GM12878 (cell line): Measurements from ENCODE around the gene CNTN4. TPM values are rescaled to one million over a fixed set of nuclear protein-coding genes. Genes with fewer than 3 reads are reported as not detected.

ENCODE experiments used
- ATAC-seq: fragments of 200-7000 bp; cut with Tn5 transposase; 3 replicates; pipeline ENCODE4 v1.9.1; 2020; ENCODE audit warnings: mild to moderate bottlenecking, moderate library complexity
- BruUV-seq: library from RNA; stranded (reverse); fragments of 400-500 nt; replicated peaks from 2 replicates; lab custom pipeline; 2021; lab: Mats Ljungman, UMichigan
- CTCF ChIA-PET: fragments of 300-600 bp; sonication (Branson Sonifier 250); formaldehyde crosslinking; extraction: SDS; loops from one replicate; lab custom pipeline; 2021; ENCODE audit warnings: inconsistent platforms; lab: Yijun Ruan, JAX
- POLR2A ChIA-PET: fragments of 350-600 bp; formaldehyde crosslinking; extraction: SDS; loops from one replicate; lab custom pipeline; 2021; ENCODE audit warnings: inconsistent platforms; lab: Charles Lee
- RAD21 ChIA-PET: fragments of 300-600 bp; sonication (Branson Sonifier 250); formaldehyde crosslinking; loops from one replicate; lab custom pipeline; 2023; ENCODE audit warnings: antibody characterized with exemption; ENCODE audit not compliant: unreplicated experiment; lab: Charles Lee
- SMC1A ChIA-PET: fragments of 300-600 bp; sonication (Branson Sonifier 250); formaldehyde crosslinking; loops from one replicate; lab custom pipeline; 2023; ENCODE audit not compliant: unreplicated experiment, uncharacterized antibody; lab: Charles Lee
- DNase-seq: peaks from one replicate; pipeline ENCODE4 v3.0.0-alpha.2; 2011; ENCODE audit warnings: low read depth, low spot score
- FAIRE-seq: peaks from 3 replicates; lab custom pipeline; 2011; peaks lifted over from hg19 to GRCh38; lab: Jason Lieb, UNC
- H2AFZ ChIP-seq: 2 replicates; pipeline ENCODE4 v1.6.0; 2011; ENCODE audit warnings: low read depth, low read length, control low read depth; ENCODE audit not compliant: control insufficient read depth
- H3K27ac ChIP-seq: 2 replicates; pipeline ENCODE4 v1.5.1; 2011; ENCODE audit warnings: control low read depth; ENCODE audit not compliant: control insufficient read depth, insufficient read depth
- H3K27me3 ChIP-seq, 2 experiments: replicated peaks in 1 of 2; 2 replicates each; pipeline versions ENCODE4 v1.6.0 to v1.6.1; 2011; ENCODE audit warnings: low read length in 1 of 2; ENCODE audit not compliant: control insufficient read depth in 2 of 2, insufficient read depth in 2 of 2
- H3K36me3 ChIP-seq, 2 experiments: 2 replicates each; pipeline ENCODE4 v1.5.1; 2011; ENCODE audit warnings: low read length in 1 of 2; ENCODE audit not compliant: control insufficient read depth in 2 of 2, insufficient read depth in 2 of 2
- H3K4me1 ChIP-seq: 2 replicates; pipeline ENCODE4 v1.6.1; 2011; ENCODE audit warnings: mild to moderate bottlenecking, low read length, moderate library complexity, mixed read lengths; ENCODE audit not compliant: control insufficient read depth, insufficient read depth
- H3K4me2 ChIP-seq: 2 replicates; pipeline ENCODE4 v1.6.0; 2011; ENCODE audit warnings: control low read depth; ENCODE audit not compliant: control insufficient read depth, insufficient read depth
- H3K4me3 ChIP-seq: fragments of 200-600 bp; sonication (generic); 2 replicates; pipeline ENCODE4 v1.5.1; 2016
- H3K79me2 ChIP-seq: 2 replicates; pipeline ENCODE4 v1.6.0; 2011; ENCODE audit warnings: low read length; ENCODE audit not compliant: control insufficient read depth, insufficient read depth
- H3K9ac ChIP-seq: 2 replicates; pipeline ENCODE4 v1.8.0; 2011; ENCODE audit warnings: low read length, control low read depth, mixed read lengths; ENCODE audit not compliant: control insufficient read depth, insufficient read depth
- H3K9me3 ChIP-seq: replicated peaks from 3 replicates; pipeline ENCODE4 v1.5.1; 2011; ENCODE audit warnings: mild to moderate bottlenecking, low read length; ENCODE audit not compliant: control insufficient read depth, insufficient read depth
- H4K20me1 ChIP-seq: 2 replicates; pipeline ENCODE4 v1.6.0; 2011; ENCODE audit not compliant: control insufficient read depth, insufficient read depth
- BHLHE40 ChIP-seq, 2 experiments: fragments of 450-650 bp in 1 of 2; IDR thresholded peaks; 2 replicates each; pipeline ENCODE4 v1.6.1; 2011 to 2017; ENCODE audit warnings: low read depth in 2 of 2, borderline replicate concordance in 1 of 2, improper control_type of control experiment in 1 of 2, low read length in 1 of 2, mild to moderate bottlenecking in 1 of 2
- BRCA1 ChIP-seq: IDR thresholded peaks from 2 replicates; pipeline ENCODE4 v1.6.1; 2011; ENCODE audit warnings: low read depth, low read length, improper control_type of control experiment
- CTCF ChIP-seq, 3 experiments: IDR thresholded peaks in 2 of 3; conservative IDR thresholded peaks in 1 of 3; 2 replicates each; pipeline ENCODE4 v1.5.1; 2011; ENCODE audit warnings: low read depth in 3 of 3, low read length in 3 of 3, mild to moderate bottlenecking in 3 of 3, control low read depth in 2 of 3, moderate library complexity in 2 of 3, inconsistent platforms in 1 of 3, mixed read lengths in 1 of 3; ENCODE audit not compliant: control insufficient read depth in 2 of 3, insufficient read depth in 1 of 3; ENCODE audit errors: extremely low read depth in 1 of 3
- ELK1 ChIP-seq: IDR thresholded peaks from 2 replicates; pipeline ENCODE4 v1.6.1; 2012; ENCODE audit warnings: low read depth, low read length, improper control_type of control experiment
- ETV6 ChIP-seq, 2 experiments: fragments of 450-650 bp in 1 of 2; IDR thresholded peaks in 1 of 2; conservative IDR thresholded peaks in 1 of 2; 2 replicates each; pipeline ENCODE4 v1.6.1; 2014; ENCODE audit warnings: antibody characterized with exemption in 1 of 2, borderline replicate concordance in 1 of 2, low read depth in 1 of 2, mild to moderate bottlenecking in 1 of 2, moderate library complexity in 1 of 2
- EZH2 ChIP-seq: IDR thresholded peaks from 2 replicates; pipeline ENCODE4 v1.6.1; 2012; ENCODE audit warnings: low read depth, mild to moderate bottlenecking, control low read depth, inconsistent platforms, low read length, borderline replicate concordance; ENCODE audit not compliant: control insufficient read depth
- NR2C2 ChIP-seq: IDR thresholded peaks from 2 replicates; pipeline ENCODE4 v1.6.1; 2011; ENCODE audit warnings: borderline replicate concordance, low read depth; ENCODE audit not compliant: control insufficient read depth, insufficient read length
- RFX5 ChIP-seq: IDR thresholded peaks from 2 replicates; pipeline ENCODE4 v1.6.1; 2011; ENCODE audit warnings: low read depth, low read length, improper control_type of control experiment
- SRF ChIP-seq, 2 experiments: IDR thresholded peaks; 2 replicates each; pipeline ENCODE4 v1.6.1; 2011; ENCODE audit warnings: low read depth in 2 of 2, low read length in 2 of 2, mild to moderate bottlenecking in 1 of 2, moderate library complexity in 1 of 2
- YY1 ChIP-seq: IDR thresholded peaks from 2 replicates; pipeline ENCODE4 v1.6.1; 2011; ENCODE audit warnings: low read depth, mild to moderate bottlenecking, low read length
- ZBED1 ChIP-seq: IDR thresholded peaks from 2 replicates; pipeline ENCODE4 v1.6.1; 2016; ENCODE audit warnings: borderline replicate concordance
- ZNF384 ChIP-seq: IDR thresholded peaks from 2 replicates; pipeline ENCODE4 v1.6.1; 2012; ENCODE audit warnings: low read depth, mild to moderate bottlenecking, low read length, improper control_type of control experiment, borderline replicate concordance
- ZSCAN29 ChIP-seq: fragments of 450-650 bp; IDR thresholded peaks from 2 replicates; pipeline ENCODE4 v1.6.1; 2017; ENCODE audit warnings: mild to moderate bottlenecking, moderate library complexity
- WGBS: methylation state at CpG from one replicate; pipeline ENCODE4 v1.1.6; 2016; ENCODE audit warnings: low lambda C conversion rate; ENCODE audit not compliant: insufficient replicate concordance, insufficient coverage; ENCODE audit errors: missing lambda C conversion rate; 5-methylcytosine and 5-hydroxymethylcytosine counted together
- in situ Hi-C: fragments of 300-500 bp; cut with MboI; formaldehyde crosslinking; loops from 9 replicates; pipeline ENCODE4 v1.14.3; 2018; ENCODE audit warnings: mixed read lengths
- intact Hi-C: fragments of 100-400 bp; cut with micrococcal nuclease; formaldehyde crosslinking; loops from one replicate; pipeline ENCODE4 v1.14.2; 2022; ENCODE audit not compliant: unreplicated experiment
- polyA plus RNA-seq, 11 experiments: library from polyadenylated mRNA; depleted of rRNA in 4 of 11; unstranded in 6 of 11; stranded (reverse) in 5 of 11; fragments of >200 nt; fragmentation: Nextera tagmentation in 4 of 11; fragmentation: Illumina TruSeq in 1 of 11; extraction: Ambion mirVana in 4 of 11; extraction: Trizol in 1 of 11; gene quantifications; 1 replicate in 1 of 11; 2 replicates in 10 of 11; pipeline versions ENCODE4 v1.2.1 to v1.2.3, GENCODE V29; 2011 to 2016; ENCODE audit warnings: inconsistent platforms in 2 of 11, missing spikeins in 2 of 11, low read depth in 1 of 11
- total RNA-seq, 4 experiments: library from RNA; depleted of rRNA in 3 of 4; stranded (reverse); fragments of >200 nt in 3 of 4; fragmentation: Illumina TruSeq in 1 of 4; extraction: Trizol in 1 of 4; gene quantifications; 2 replicates each; pipeline versions ENCODE4 v1.2.1 to v1.2.3, GENCODE V29; 2013 to 2021
- TF ChIP-seq, protein P1 (sequence below): fragments of 450-650 bp; IDR thresholded peaks from 2 replicates; pipeline ENCODE4 v1.6.1; 2017; ENCODE audit warnings: mild to moderate bottlenecking, moderate library complexity
- TF ChIP-seq, protein P2 (sequence below): fragments of 450-650 bp; conservative IDR thresholded peaks from 2 replicates; pipeline ENCODE4 v1.6.1; 2017; ENCODE audit warnings: mild to moderate bottlenecking, moderate library complexity

The CNTN4 gene
- total and polyA plus RNA-seq, 10 of the 15 experiments (the other 5 are each of a cell fraction or from before 2014, with no cell fraction given) = 0.05 to 0.43 (median 0.15) TPM; not detected in 1

DNA sequence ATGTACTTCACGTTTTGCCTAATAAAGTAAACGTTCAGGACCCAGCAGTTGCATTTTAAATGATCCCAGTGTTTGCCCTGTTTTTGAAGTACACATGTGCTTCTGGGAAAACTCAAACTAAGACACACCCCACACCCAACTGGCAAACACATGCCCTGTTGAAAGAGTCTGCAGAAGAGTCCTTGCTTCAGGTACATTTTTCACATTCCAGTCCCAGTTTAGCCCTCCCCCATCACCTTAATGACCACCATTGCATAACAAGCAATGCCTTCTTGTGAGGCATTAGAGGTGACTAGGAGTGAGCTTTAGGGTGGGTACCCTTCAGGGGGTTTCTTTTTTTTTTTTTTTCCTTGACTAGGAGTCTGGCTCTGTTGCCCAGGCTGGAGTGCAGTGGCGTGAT is 322.3 kb downstream of the CNTN4 start:
- H3K4me2 ChIP-seq = no peak overlapping the region
- no TSS peak for BruUV-seq
- no peaks in the 10 kb centered on the region for H3K9me3 ChIP-seq
- H3K9ac ChIP-seq = no peak overlapping the region
- DNase-seq (no peak), ATAC-seq (no peak), FAIRE-seq (no peak)
- in situ Hi-C loops = no loop called here
- no peaks in the 10 kb centered on the region for H3K27me3 ChIP-seq
- CTCF ChIA-PET = interaction anchor here (0.7 kb wide), 1 partner anchor 265 kb away, joined by 3 read pairs; no protein-coding TSS in a partner anchor
- H2AFZ ChIP-seq = no peak overlapping the region
- no peaks in the 10 kb centered on the region for H3K79me2 ChIP-seq
- intact Hi-C loops = no loop called here
- SMC1A ChIA-PET = no interaction called here
- no peaks in the 10 kb centered on the region for H3K4me1 ChIP-seq
- no peak overlapping the region for H3K4me3 ChIP-seq
- H4K20me1 ChIP-seq = no peaks in the 10 kb centered on the region
- RAD21 ChIA-PET = no interaction called here
- no peaks in the 10 kb centered on the region for H3K36me3 ChIP-seq
- POLR2A ChIA-PET = interaction anchor here (0.6 kb wide), 1 partner anchor 9 kb away, joined by 11 read pairs; no protein-coding TSS in a partner anchor
- WGBS = 2% methylated on average over 3 of the region's 3 CpGs
- H3K27ac ChIP-seq = no peak overlapping the region
- no peak for TF ChIP-seq EZH2
- TF ChIP-seq CTCF (IDR thresholded peaks at IDR 0.05 in 2 of 3, conservative IDR thresholded peaks at IDR 0.05 in 1 of 3; ENCODE audit: control insufficient read depth in 2 of 3, extremely low read depth in 1 of 3, insufficient read depth in 1 of 3, low read depth in 3 of 3, low read length in 3 of 3) = no peak
- TF ChIP-seq, protein P1, sequence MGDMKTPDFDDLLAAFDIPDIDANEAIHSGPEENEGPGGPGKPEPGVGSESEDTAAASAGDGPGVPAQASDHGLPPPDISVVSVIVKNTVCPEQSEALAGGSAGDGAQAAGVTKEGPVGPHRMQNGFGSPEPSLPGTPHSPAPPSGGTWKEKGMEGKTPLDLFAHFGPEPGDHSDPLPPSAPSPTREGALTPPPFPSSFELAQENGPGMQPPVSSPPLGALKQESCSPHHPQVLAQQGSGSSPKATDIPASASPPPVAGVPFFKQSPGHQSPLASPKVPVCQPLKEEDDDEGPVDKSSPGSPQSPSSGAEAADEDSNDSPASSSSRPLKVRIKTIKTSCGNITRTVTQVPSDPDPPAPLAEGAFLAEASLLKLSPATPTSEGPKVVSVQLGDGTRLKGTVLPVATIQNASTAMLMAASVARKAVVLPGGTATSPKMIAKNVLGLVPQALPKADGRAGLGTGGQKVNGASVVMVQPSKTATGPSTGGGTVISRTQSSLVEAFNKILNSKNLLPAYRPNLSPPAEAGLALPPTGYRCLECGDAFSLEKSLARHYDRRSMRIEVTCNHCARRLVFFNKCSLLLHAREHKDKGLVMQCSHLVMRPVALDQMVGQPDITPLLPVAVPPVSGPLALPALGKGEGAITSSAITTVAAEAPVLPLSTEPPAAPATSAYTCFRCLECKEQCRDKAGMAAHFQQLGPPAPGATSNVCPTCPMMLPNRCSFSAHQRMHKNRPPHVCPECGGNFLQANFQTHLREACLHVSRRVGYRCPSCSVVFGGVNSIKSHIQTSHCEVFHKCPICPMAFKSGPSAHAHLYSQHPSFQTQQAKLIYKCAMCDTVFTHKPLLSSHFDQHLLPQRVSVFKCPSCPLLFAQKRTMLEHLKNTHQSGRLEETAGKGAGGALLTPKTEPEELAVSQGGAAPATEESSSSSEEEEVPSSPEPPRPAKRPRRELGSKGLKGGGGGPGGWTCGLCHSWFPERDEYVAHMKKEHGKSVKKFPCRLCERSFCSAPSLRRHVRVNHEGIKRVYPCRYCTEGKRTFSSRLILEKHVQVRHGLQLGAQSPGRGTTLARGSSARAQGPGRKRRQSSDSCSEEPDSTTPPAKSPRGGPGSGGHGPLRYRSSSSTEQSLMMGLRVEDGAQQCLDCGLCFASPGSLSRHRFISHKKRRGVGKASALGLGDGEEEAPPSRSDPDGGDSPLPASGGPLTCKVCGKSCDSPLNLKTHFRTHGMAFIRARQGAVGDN = no peak
- TF ChIP-seq ZSCAN29 = no peak
- no peak for TF ChIP-seq ZBED1
- TF ChIP-seq ZNF384 = no peak
- no peak for TF ChIP-seq YY1
- TF ChIP-seq ELK1 = no peak
- TF ChIP-seq BRCA1 = no peak
- TF ChIP-seq SRF (IDR thresholded peaks at IDR 0.05; ENCODE audit: low read depth in 2 of 2, low read length in 2 of 2) = no peak
- TF ChIP-seq BHLHE40 (IDR thresholded peaks at IDR 0.05; ENCODE audit: borderline replicate concordance in 1 of 2, low read depth in 2 of 2, low read length in 1 of 2) = no peak
- TF ChIP-seq NR2C2 = no peak
- no peak for TF ChIP-seq RFX5
- TF ChIP-seq, protein P2, sequence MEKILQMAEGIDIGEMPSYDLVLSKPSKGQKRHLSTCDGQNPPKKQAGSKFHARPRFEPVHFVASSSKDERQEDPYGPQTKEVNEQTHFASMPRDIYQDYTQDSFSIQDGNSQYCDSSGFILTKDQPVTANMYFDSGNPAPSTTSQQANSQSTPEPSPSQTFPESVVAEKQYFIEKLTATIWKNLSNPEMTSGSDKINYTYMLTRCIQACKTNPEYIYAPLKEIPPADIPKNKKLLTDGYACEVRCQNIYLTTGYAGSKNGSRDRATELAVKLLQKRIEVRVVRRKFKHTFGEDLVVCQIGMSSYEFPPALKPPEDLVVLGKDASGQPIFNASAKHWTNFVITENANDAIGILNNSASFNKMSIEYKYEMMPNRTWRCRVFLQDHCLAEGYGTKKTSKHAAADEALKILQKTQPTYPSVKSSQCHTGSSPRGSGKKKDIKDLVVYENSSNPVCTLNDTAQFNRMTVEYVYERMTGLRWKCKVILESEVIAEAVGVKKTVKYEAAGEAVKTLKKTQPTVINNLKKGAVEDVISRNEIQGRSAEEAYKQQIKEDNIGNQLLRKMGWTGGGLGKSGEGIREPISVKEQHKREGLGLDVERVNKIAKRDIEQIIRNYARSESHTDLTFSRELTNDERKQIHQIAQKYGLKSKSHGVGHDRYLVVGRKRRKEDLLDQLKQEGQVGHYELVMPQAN = no peak
- no peak for TF ChIP-seq ETV6 (conservative IDR thresholded peaks at IDR 0.05 in 1 of 2, IDR thresholded peaks at IDR 0.05 in 1 of 2; ENCODE audit: borderline replicate concordance in 1 of 2, low read depth in 1 of 2)
